LNCAP (cell line): Measurements from ENCODE around the gene B4GALT3.

Source experiments
- TF ChIP-seq, protein P1 (sequence below): fragments of 450-650 bp; IDR thresholded peaks from 2 replicates; pipeline ENCODE4 v1.5.1; 2017; ENCODE audit warnings: mild to moderate bottlenecking

The B4GALT3 gene

DNA sequence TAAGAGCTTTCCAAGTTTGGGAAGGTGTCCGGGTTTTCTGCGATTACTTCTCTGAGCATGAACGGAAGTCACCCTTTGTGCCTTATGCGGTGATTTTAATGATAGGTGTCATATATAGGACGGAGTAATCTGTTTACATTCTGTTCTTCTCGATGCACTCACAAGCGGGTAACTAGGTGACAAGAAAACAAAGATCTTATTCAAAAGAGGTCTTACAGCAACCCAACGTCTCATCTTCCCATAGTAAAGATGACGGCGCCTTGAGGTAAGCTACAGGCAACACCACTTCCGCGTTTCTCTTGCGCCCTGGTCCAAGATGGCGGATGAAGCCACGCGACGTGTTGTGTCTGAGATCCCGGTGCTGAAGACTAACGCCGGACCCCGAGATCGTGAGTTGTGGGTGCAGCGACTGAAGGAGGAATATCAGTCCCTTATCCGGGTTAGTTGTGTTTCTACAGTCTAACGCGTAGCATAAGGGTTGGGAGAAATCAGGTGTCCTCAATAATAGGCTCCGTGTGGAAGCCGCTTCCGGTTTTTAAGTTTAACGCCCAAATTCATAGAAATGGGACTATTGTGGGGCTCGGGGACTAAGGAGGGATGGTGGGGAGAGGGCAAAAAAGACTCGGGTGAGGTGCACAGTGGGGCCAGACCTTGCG is 23.5 kb downstream of the B4GALT3 start, which contains the start of gene UFC1:
UFC1 (plus strand) TSS at position 297 of the 656 bp plus-strand sequence; CDS start at position 317, 20 bp downstream.
- TF ChIP-seq, protein P1, sequence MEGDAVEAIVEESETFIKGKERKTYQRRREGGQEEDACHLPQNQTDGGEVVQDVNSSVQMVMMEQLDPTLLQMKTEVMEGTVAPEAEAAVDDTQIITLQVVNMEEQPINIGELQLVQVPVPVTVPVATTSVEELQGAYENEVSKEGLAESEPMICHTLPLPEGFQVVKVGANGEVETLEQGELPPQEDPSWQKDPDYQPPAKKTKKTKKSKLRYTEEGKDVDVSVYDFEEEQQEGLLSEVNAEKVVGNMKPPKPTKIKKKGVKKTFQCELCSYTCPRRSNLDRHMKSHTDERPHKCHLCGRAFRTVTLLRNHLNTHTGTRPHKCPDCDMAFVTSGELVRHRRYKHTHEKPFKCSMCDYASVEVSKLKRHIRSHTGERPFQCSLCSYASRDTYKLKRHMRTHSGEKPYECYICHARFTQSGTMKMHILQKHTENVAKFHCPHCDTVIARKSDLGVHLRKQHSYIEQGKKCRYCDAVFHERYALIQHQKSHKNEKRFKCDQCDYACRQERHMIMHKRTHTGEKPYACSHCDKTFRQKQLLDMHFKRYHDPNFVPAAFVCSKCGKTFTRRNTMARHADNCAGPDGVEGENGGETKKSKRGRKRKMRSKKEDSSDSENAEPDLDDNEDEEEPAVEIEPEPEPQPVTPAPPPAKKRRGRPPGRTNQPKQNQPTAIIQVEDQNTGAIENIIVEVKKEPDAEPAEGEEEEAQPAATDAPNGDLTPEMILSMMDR, result no peak

DNA sequence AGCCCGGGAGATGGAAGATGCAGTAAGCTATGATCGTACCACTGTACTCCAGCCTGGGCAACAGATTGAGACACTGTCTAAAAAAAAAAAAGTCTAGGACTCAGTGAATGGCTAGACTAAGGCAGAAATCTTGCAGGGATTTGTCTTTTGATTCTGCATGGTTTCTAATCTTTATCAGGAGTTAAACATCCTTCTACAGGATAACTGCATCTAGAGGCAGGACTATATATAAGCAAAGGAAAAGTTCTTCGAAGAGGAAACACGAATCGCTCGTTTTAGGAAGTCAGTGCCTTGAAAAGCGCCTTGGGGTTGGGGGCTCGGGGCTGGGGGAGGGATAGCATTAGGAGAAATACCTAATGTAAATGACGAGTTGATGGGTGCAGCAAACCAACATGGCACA is 24.1 kb downstream of the B4GALT3 start:
- TF ChIP-seq, protein P1, result no peak

DNA sequence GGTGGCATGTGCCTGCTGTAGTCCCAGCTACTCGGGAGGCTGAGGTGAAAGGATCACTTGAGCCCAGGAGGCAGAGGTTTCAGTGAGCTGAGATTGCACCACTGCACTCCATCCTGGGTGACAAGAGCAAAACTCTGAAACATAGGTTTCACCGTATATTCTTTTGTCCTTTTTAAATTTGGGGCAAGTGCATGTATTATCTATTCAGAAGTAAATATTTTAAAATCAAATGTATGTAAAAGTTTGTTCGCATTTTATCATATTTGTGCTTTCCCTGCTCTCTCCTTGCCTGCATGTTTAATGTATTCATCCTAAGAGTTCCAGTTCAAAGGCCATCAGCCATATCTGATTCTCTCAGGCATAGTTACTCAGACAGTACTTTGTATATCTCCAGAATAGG is 31.5 kb downstream of the B4GALT3 start:
- TF ChIP-seq, protein P1, result no peak

DNA sequence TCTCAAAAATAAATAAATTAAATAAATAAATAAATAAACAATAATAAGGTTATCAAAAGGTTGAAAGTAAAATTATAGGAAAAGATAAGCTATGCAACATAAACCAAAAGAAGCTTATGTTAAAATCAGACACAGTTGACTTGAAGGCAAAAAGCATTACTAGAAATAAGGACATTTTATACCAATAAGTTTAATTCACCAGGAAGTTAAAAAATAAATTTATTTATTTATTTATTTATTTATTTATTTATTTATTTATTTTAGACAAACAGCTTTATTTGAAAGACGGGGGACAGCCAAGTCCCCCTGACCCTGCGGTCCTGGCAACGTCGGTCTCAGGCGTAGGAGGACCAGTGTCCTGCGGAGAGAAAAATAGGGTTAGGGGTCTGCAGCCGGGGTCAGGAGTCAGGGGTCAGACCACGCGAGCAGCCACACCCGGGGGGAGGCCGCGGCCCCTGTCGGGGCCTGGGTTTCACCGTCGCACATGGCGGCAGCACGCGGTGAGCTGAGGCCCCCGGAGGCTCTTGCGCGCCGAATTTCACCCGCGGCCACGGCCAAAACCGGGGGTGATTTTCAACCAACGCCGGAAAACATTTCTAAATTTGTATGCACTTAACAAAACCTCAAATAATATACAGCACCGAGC is 36.4 kb downstream of the B4GALT3 start:
- TF ChIP-seq, protein P1, result no peak

DNA sequence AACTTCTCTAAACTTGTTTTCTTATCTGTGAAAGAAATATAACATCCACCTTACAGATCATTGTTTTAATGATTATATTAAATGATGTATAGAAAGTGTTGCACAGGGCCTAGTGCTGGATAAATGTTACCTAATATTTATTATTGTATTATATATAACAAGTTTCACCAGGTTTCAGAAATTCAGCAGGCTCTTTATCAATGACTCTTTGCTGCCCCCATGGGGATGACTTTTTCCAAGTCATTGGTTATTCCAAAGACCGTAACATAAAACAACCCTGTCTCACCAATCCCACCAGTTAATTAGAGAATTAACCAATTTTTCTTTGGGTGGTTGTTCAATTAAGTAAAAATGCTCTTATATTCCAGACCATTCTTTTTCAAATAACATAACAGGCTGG is 37.5 kb downstream of the B4GALT3 start:
- TF ChIP-seq, protein P1, result peak; percentile 61

DNA sequence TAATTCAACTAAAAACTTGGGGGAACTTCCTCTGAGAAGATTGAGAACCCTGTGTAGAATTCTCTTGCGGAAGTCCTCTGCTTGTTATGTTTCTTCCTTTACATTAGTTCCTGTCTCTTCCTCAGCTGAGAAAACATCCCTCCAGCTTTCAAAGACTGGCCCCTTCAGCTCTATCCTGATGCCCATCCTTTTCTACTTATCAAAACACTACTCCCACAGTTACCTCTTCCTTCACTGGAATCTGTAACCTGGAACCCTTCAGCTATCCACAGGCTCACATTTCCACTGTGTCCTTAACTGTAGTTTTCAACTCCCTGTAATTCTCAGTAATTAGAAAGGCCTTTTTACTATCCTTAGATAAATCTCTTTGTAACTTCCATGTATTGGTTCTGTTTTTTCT is 38.9 kb downstream of the B4GALT3 start:
- TF ChIP-seq, protein P1, result no peak

DNA sequence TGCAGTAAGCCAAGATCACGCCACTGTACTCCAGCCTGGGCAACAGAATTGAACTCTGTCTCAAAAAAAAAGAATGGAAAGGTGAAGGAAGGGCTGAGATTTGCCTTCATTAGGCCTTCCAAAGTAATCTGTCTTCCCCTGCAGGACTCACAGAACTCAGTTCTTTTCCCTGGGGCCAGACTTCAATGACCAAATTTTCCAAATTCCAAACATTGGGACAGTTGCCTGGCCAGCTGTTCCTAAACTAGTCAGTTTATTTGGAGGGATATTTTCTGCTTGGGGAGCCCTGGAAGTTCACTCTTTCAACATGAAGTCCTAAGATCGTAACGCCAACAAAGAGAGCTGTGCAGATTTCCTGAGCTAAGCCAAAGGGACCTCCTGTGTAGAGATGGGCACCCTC is 39.4 kb downstream of the B4GALT3 start:
- TF ChIP-seq, protein P1, result no peak
